ENCODE measurements around the gene ANKRD10.

GRCh38 chr13:110913322-110914080 is 1.4 kb downstream of the ANKRD10 start:
- TF ChIP-seq ZNF274 (IDR thresholded peaks at IDR 0.05; ENCODE audit: low read depth, low read length) (no peak), YY1 (IDR thresholded peaks at IDR 0.05; ENCODE audit: insufficient read depth, insufficient read length) (no peak)

Data from NT2/D1 (cell line).